Measurements from ENCODE around the gene LAMC3.

Gene LAMC3

DNA sequence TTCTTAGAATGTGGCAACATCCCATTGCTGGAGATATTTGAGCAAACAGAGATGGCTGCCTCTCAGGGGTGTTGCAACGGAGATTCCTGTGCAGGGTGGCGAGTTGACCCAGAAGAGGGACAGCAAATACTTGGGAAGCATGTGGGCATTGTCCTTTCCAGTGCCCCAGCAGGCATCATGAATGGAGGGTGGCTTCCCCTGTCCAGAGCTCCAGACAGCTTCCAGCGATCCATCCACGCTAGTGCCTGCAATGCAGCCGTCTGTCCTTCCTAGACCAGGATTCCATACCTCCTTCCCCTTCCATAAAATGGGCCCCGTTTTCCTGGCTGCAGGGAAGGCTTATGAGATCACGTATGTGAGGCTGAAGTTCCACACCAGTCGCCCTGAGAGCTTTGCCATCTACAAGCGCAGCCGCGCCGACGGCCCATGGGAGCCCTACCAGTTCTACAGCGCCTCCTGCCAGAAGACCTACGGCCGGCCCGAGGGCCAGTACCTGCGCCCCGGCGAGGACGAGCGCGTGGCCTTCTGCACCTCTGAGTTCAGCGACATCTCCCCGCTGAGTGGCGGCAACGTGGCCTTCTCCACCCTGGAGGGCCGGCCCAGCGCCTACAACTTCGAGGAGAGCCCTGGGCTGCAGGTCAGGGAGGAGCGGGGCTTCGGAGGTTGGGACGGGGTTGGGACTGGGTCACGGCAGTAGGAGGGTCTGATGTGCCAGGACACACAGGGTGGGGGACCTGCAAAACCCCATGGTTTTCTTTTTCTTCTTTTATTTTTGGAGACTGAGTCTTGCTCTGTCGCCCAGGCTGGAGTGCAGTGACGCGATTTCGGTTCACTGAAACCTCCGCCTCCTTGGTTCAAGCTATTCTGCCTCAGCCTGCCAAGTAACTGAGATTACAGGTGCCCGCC lies 17.2 kb downstream of the LAMC3 start:
- DNase-seq (ENCODE audit: extremely low spot score) = no peak
- ChIA-PET POLR2A (no interaction called here), CTCF (no interaction called here)
- no peak for TF ChIP-seq CTCF (IDR thresholded peaks at IDR 0.05; ENCODE audit: control extremely low read depth, extremely low read depth, low read depth, missing control alignments)

DNA sequence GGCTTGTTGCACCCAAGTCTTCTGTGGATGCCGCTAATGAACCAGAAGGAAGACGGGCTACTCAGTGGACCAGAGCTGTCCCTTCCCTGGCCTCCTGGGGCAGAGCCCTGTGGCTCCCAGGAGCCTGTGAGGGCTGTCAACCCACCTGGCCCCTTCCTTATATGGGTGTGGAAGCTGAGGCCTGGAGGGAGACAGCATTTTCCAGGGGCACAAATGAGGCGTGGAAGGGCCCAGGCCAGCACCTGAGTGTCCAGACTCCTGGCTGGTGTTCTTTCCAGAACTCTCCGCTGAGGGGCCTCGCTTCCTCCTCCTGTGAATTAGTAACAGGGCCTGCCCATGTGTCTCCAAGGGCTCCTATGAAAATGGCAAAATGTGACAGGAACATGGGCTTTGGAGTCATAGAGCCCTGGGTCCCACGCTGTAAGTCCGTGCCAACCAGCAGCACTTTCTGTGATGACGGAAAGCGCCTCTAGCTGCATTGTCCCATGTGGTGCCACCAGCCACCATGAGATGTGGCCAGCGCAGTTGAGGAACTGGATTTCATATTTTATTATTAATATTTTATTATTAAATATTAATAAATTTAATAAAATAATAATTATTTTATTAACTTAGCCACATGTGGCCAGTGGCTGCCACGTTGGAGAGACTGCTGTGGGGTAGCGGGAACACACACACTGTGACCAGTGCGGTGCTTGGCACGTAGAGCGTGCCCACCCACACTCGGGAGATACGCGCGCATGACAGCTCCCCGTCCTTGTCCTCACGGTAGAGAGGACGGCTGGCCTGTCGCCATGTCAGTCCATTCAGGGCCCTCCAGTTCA lies 18.3 kb downstream of the LAMC3 start:
- ChIA-PET POLR2A (no interaction called here), CTCF (no interaction called here)
- TF ChIP-seq CTCF (IDR thresholded peaks at IDR 0.05; ENCODE audit: control extremely low read depth, extremely low read depth, low read depth, missing control alignments) = no peak
- DNase-seq (ENCODE audit: extremely low spot score) = no peak

- ChIA-PET CTCF (interaction anchor here (1.1 kb wide), 1 partner anchor 19 kb away, joined by 3 read pairs; no protein-coding TSS in a partner anchor), POLR2A (no interaction called here)
- TF ChIP-seq CTCF (IDR thresholded peaks at IDR 0.05; ENCODE audit: control extremely low read depth, extremely low read depth, low read depth, missing control alignments) = no peak
- no peak for DNase-seq (ENCODE audit: extremely low spot score)
Observed at GRCh38 chr9:131027872-131028179, 18.9 kb downstream of the LAMC3 start.

DNA sequence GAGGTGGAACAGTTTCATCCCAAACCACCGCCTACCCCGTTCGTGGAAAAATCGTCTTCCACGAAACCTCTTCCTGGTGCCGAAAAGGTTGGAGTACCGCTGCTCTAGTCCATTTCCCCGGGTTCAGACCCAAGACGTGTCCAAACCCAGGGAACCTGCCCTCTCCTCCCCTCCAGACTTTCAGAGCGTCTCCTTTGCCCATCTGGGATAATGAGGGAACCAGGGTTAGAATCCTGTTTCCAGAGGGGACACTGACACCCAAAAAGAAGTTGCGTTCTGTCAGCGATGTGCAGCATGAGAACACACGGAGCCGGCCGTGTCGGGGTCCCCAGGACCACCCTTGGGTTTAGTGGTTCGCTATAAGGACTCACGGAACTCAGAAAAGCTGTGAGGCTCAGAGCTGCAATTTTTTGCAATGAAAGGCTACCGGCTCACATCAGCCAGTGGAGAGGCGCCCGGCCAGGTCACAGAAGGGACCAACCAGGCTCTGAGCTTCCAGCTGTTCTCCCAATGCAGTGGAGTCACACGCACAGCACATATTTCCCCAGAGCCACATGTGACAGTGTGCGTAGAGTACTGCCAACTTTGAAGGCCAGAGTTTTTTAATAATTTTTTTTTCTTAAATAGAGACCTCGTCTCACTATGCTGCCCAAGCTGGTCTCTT lies 19.4 kb downstream of the LAMC3 start:
- no peak for DNase-seq (ENCODE audit: extremely low spot score)
- ChIA-PET CTCF (interaction anchor here (1.1 kb wide), 1 partner anchor 18 kb away, joined by 3 read pairs; no protein-coding TSS in a partner anchor), POLR2A (no interaction called here)
- TF ChIP-seq CTCF (IDR thresholded peaks at IDR 0.05; ENCODE audit: control extremely low read depth, extremely low read depth, low read depth, missing control alignments) = no peak

- no peak for TF ChIP-seq CTCF (IDR thresholded peaks at IDR 0.05; ENCODE audit: control extremely low read depth, extremely low read depth, low read depth, missing control alignments)
- CTCF ChIA-PET = interaction anchor here (1.1 to 9.3 kb wide), 2 partner anchors 17 kb away, joined by 3 to 47 read pairs; no protein-coding TSS in a partner anchor
- DNase-seq (ENCODE audit: extremely low spot score) = no peak
- POLR2A ChIA-PET = no interaction called here
Observed at GRCh38 chr9:131028931-131029573, 20.1 kb downstream of the LAMC3 start.

DNA sequence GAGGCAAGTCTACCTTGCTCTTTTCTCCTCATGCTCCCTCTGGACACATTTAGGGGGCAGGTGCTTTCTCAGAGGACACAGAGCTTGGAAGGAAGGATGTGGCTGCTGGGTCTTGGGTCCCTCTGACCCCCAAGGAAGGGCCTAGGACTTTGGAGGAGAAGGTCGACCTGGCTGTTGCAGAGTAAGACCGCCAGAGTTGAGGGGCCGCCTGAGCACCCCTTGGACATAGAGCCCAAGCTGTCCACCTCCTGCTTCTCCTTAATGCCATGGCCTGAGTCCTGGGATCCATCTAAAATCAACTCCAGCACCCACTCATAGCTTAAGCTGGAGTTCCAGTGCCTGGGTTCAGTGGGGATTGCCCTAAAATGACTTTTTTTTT lies 20.6 kb downstream of the LAMC3 start:
- POLR2A ChIA-PET = no interaction called here
- no peak for TF ChIP-seq CTCF (IDR thresholded peaks at IDR 0.05; ENCODE audit: control extremely low read depth, extremely low read depth, low read depth, missing control alignments)
- DNase-seq (ENCODE audit: extremely low spot score) = no peak
- CTCF ChIA-PET = interaction anchor here (9.3 kb wide), 1 partner anchor 17 kb away, joined by 47 read pairs; no protein-coding TSS in a partner anchor
